ENCODE data around the gene GDF10.
A peak's percentile ranks its signal among the peaks of the same experiment; 100 is the strongest.

The GDF10 gene

GRCh38 chr10:47269294-47269693 lies 30.7 kb upstream of the GDF10 start:
- DNase-seq (ENCODE audit: extremely low read depth in 1 of 2, low read depth in 1 of 2): no peak

GRCh38 chr10:47276071-47276470 lies 23.9 kb upstream of the GDF10 start:
- DNase-seq (ENCODE audit: extremely low read depth in 1 of 2, low read depth in 1 of 2): no peak

- DNase-seq (ENCODE audit: extremely low read depth in 1 of 2, low read depth in 1 of 2): no peak
Observed at GRCh38 chr10:47276576-47277351, 23.2 kb upstream of the GDF10 start.

- DNase-seq (ENCODE audit: extremely low read depth in 1 of 2, low read depth in 1 of 2): peak in 1 of 2 donors; percentile 45
Observed at GRCh38 chr10:47277352-47278151, 22.4 kb upstream of the GDF10 start.

GRCh38 chr10:47278152-47278473 lies 21.9 kb upstream of the GDF10 start:
- DNase-seq (ENCODE audit: extremely low read depth in 1 of 2, low read depth in 1 of 2): no peak

GRCh38 chr10:47278720-47279119 lies 21.3 kb upstream of the GDF10 start:
- no peak for DNase-seq (ENCODE audit: extremely low read depth in 1 of 2, low read depth in 1 of 2)

GRCh38 chr10:47279276-47279675 lies 20.7 kb upstream of the GDF10 start:
- no peak for DNase-seq (ENCODE audit: extremely low read depth in 1 of 2, low read depth in 1 of 2)

- no peak for DNase-seq (ENCODE audit: extremely low read depth in 1 of 2, low read depth in 1 of 2)
Observed at GRCh38 chr10:47282005-47282656, 17.9 kb upstream of the GDF10 start.

- no peak for DNase-seq (ENCODE audit: extremely low read depth in 1 of 2, low read depth in 1 of 2)
Observed at GRCh38 chr10:47282657-47283018, 17.4 kb upstream of the GDF10 start.

GRCh38 chr10:47283101-47283630 lies 16.8 kb upstream of the GDF10 start:
- no peak for DNase-seq (ENCODE audit: extremely low read depth in 1 of 2, low read depth in 1 of 2)

GRCh38 chr10:47283848-47284247 lies 16.1 kb upstream of the GDF10 start:
- no peak for DNase-seq (ENCODE audit: extremely low read depth in 1 of 2, low read depth in 1 of 2)

- no peak for DNase-seq (ENCODE audit: extremely low read depth in 1 of 2, low read depth in 1 of 2)
Observed at GRCh38 chr10:47285381-47286115, 14.4 kb upstream of the GDF10 start.

GRCh38 chr10:47286116-47286505 lies 13.9 kb upstream of the GDF10 start:
- DNase-seq (ENCODE audit: extremely low read depth in 1 of 2, low read depth in 1 of 2): no peak

GRCh38 chr10:47286591-47287315 lies 13.2 kb upstream of the GDF10 start:
- DNase-seq (ENCODE audit: extremely low read depth in 1 of 2, low read depth in 1 of 2): no peak

GRCh38 chr10:47287365-47287802 lies 12.6 kb upstream of the GDF10 start:
- no peak for DNase-seq (ENCODE audit: extremely low read depth in 1 of 2, low read depth in 1 of 2)

- no peak for DNase-seq (ENCODE audit: extremely low read depth in 1 of 2, low read depth in 1 of 2)
Observed at GRCh38 chr10:47287805-47288204, 12.2 kb upstream of the GDF10 start.

GRCh38 chr10:47288236-47288635 lies 11.8 kb upstream of the GDF10 start:
- DNase-seq (ENCODE audit: extremely low read depth in 1 of 2, low read depth in 1 of 2): no peak

GRCh38 chr10:47288916-47289495 lies 11.0 kb upstream of the GDF10 start:
- DNase-seq (ENCODE audit: extremely low read depth in 1 of 2, low read depth in 1 of 2): no peak

- DNase-seq (ENCODE audit: extremely low read depth in 1 of 2, low read depth in 1 of 2): no peak
Observed at GRCh38 chr10:47289921-47290320, 10.1 kb upstream of the GDF10 start.

GRCh38 chr10:47290338-47290737 lies 9.7 kb upstream of the GDF10 start:
- no peak for DNase-seq (ENCODE audit: extremely low read depth in 1 of 2, low read depth in 1 of 2)
